SK-N-SH (cell line): Measurements from ENCODE around the gene NOL4L. TPM values are rescaled to one million over a fixed set of nuclear protein-coding genes. Genes with fewer than 3 reads are reported as not detected.

Experiments
- CTCF ChIA-PET: fragments of 300-600, 350-600 bp; formaldehyde crosslinking; extraction: SDS; loops from one replicate; lab custom pipeline; 2021; lab: Yijun Ruan, JAX
- POLR2A ChIA-PET: fragments of 350-600 bp; sonication (Branson Sonifier 250); formaldehyde crosslinking; extraction: SDS; loops from one replicate; lab custom pipeline; 2020; ENCODE audit warnings: antibody characterized with exemption, inconsistent platforms; lab: Yijun Ruan, JAX
- DNase-seq: peaks from one replicate; pipeline ENCODE4 v3.0.0; 2012
- H2AFZ ChIP-seq: fragments of 200-600 bp; sonication (generic); 2 replicates; pipeline ENCODE4 v1.8.1; 2016; ENCODE audit warnings: antibody characterized with exemption, mild to moderate bottlenecking, low read depth
- H3F3A ChIP-seq: fragments of 200-600 bp; sonication (generic); replicated peaks from 2 replicates; pipeline ENCODE3; 2016; ENCODE audit warnings: antibody characterized with exemption, mild to moderate bottlenecking; ENCODE audit not compliant: insufficient read depth
- H3K27ac ChIP-seq, 2 experiments: fragments of 200-500 bp in 1 of 2; fragments of 200-600 bp in 1 of 2; sonication (Bioruptor generic) in 1 of 2; sonication (generic), shearing (Covaris generic) in 1 of 2; 2 replicates each; pipeline versions ENCODE4 v1.5.1 to v1.6.1; 2014 to 2016; ENCODE audit warnings: low read depth in 2 of 2, inconsistent platforms in 1 of 2, low read length in 1 of 2, mild to moderate bottlenecking in 1 of 2, mixed read lengths in 1 of 2
- H3K27me3 ChIP-seq: fragments of 200-600 bp; sonication (generic), shearing (Covaris generic); 2 replicates; pipeline ENCODE4 v1.6.1; 2016; ENCODE audit warnings: mixed run types; ENCODE audit not compliant: insufficient read depth
- H3K36me3 ChIP-seq, 2 experiments: fragments of 200-500 bp in 1 of 2; fragments of 200-600 bp in 1 of 2; sonication (Bioruptor generic) in 1 of 2; sonication (generic) in 1 of 2; replicated peaks in 1 of 2; 2 replicates each; pipeline versions ENCODE3 to v1.5.1; 2014 to 2016; ENCODE audit warnings: low read length in 1 of 2, mild to moderate bottlenecking in 1 of 2; ENCODE audit not compliant: insufficient read depth in 2 of 2, control insufficient read depth in 1 of 2
- H3K4me1 ChIP-seq, 2 experiments: fragments of 200-500 bp in 1 of 2; fragments of 200-600 bp in 1 of 2; sonication (Bioruptor generic) in 1 of 2; sonication (generic), shearing (Covaris generic) in 1 of 2; 2 replicates each; pipeline versions ENCODE4 v1.5.1 to v1.6.1; 2014 to 2016; ENCODE audit warnings: low read depth in 1 of 2, low read length in 1 of 2, mixed run types in 1 of 2; ENCODE audit not compliant: insufficient read depth in 2 of 2, control insufficient read depth in 1 of 2
- H3K4me2 ChIP-seq: fragments of 200-600 bp; sonication (generic), shearing (Covaris generic); 2 replicates; pipeline ENCODE4 v1.6.1; 2017; ENCODE audit warnings: mixed run types
- H3K4me3 ChIP-seq, 2 experiments: fragments of 200-500 bp in 1 of 2; fragments of 200-600 bp in 1 of 2; sonication (Bioruptor generic) in 1 of 2; sonication (generic), shearing (Covaris generic) in 1 of 2; 2 replicates each; pipeline versions ENCODE4 v1.5.1 to v1.8.1; 2014 to 2016; ENCODE audit warnings: low read depth in 2 of 2, inconsistent platforms in 1 of 2, low read length in 1 of 2, mild to moderate bottlenecking in 1 of 2, mixed read lengths in 1 of 2, moderate library complexity in 1 of 2
- H3K79me2 ChIP-seq: fragments of 200-600 bp; sonication (generic); 2 replicates; pipeline ENCODE4 v1.8.1; 2017; ENCODE audit warnings: mild to moderate bottlenecking; ENCODE audit not compliant: insufficient read depth
- H3K9ac ChIP-seq: fragments of 200-600 bp; sonication (generic); 2 replicates; pipeline ENCODE4 v1.6.1; 2017; ENCODE audit warnings: mixed run types
- H3K9me2 ChIP-seq: fragments of 200-600 bp; sonication (generic); 2 replicates; pipeline ENCODE4 v1.6.1; 2017; ENCODE audit warnings: mixed run types
- H3K9me3 ChIP-seq: fragments of 200-600 bp; sonication (generic); 2 replicates; pipeline ENCODE4 v1.6.1; 2017; ENCODE audit warnings: mixed run types, mild to moderate bottlenecking, moderate library complexity
- H4K20me1 ChIP-seq: fragments of 200-600 bp; sonication (generic); 2 replicates; pipeline ENCODE4 v1.6.1; 2017; ENCODE audit warnings: mild to moderate bottlenecking, mixed run types; ENCODE audit not compliant: insufficient read depth
- CTCF ChIP-seq: fragments of 200-600 bp; sonication (generic); IDR thresholded peaks from 2 replicates; pipeline ENCODE4 v1.6.1; 2017; ENCODE audit warnings: antibody characterized with exemption, mild to moderate bottlenecking, moderate library complexity
- ELF1 ChIP-seq: IDR thresholded peaks from 2 replicates; pipeline ENCODE4 v1.4.0; 2012
- EP300 ChIP-seq, 2 experiments: IDR thresholded peaks; 2 replicates each; pipeline versions ENCODE4 v1.4.0 to v1.6.1; 2012; ENCODE audit warnings: borderline replicate concordance in 1 of 2, low read depth in 1 of 2, low read length in 1 of 2
- FOXM1 ChIP-seq: IDR thresholded peaks from 2 replicates; pipeline ENCODE4 v1.4.0; 2012; ENCODE audit warnings: low read depth, mild to moderate bottlenecking
- GABPA ChIP-seq: IDR thresholded peaks from 2 replicates; pipeline ENCODE4 v1.4.0; 2012; ENCODE audit warnings: low read depth, mild to moderate bottlenecking
- MAX ChIP-seq: IDR thresholded peaks from 2 replicates; pipeline ENCODE4 v1.4.0; 2012; ENCODE audit warnings: low read depth
- NFIC ChIP-seq: IDR thresholded peaks from 2 replicates; pipeline ENCODE4 v1.4.0; 2012; ENCODE audit warnings: borderline replicate concordance
- NRF1 ChIP-seq: IDR thresholded peaks from 2 replicates; pipeline ENCODE4 v1.6.1; 2012; ENCODE audit warnings: low read depth, mild to moderate bottlenecking, low read length
- PBX3 ChIP-seq: IDR thresholded peaks from 2 replicates; pipeline ENCODE4; 2012
- POLR2AphosphoS5 ChIP-seq: IDR thresholded peaks from 2 replicates; pipeline ENCODE4 v1.6.1; 2012; ENCODE audit warnings: low read depth, low read length
- RFX5 ChIP-seq: IDR thresholded peaks from 2 replicates; pipeline ENCODE4 v1.6.1; 2012; ENCODE audit warnings: mild to moderate bottlenecking, improper control_type of control experiment, low read length
- SIN3A ChIP-seq: IDR thresholded peaks from 2 replicates; pipeline ENCODE4 v1.6.1; 2012; ENCODE audit warnings: low read depth, mild to moderate bottlenecking, low read length, moderate library complexity, borderline replicate concordance
- TAF1 ChIP-seq: IDR thresholded peaks from 2 replicates; pipeline ENCODE4 v1.6.1; 2012; ENCODE audit warnings: low read depth, mild to moderate bottlenecking, low read length, moderate library complexity, borderline replicate concordance
- TEAD4 ChIP-seq: IDR thresholded peaks from 2 replicates; pipeline ENCODE4 v1.4.0; 2012; ENCODE audit warnings: mild to moderate bottlenecking, borderline replicate concordance; ENCODE audit not compliant: insufficient read depth
- USF1 ChIP-seq: IDR thresholded peaks from 2 replicates; pipeline ENCODE4 v1.4.0; 2012; ENCODE audit warnings: low read depth, borderline replicate concordance
- YY1 ChIP-seq: IDR thresholded peaks from 2 replicates; pipeline ENCODE4 v1.4.0; 2012; ENCODE audit warnings: low read depth, mild to moderate bottlenecking
- WGBS: methylation state at CpG from one replicate; pipeline ENCODE4 v1.1.6; 2017; ENCODE audit warnings: low lambda C conversion rate; 5-methylcytosine and 5-hydroxymethylcytosine counted together
- polyA plus RNA-seq, 3 experiments: library from polyadenylated mRNA; depleted of rRNA; stranded (reverse); fragments of >200 nt; gene quantifications; 2 replicates each; pipeline ENCODE4 v1.2.3, GENCODE V29; 2012

Gene NOL4L
- polyA plus RNA-seq, 1 of the 3 experiments (the other 2 are of a cell fraction), result 14.3 TPM

GRCh38 chr20:32397567-32398084 is 187.5 kb downstream of the NOL4L start:
- TF ChIP-seq RFX5 (no peak), NRF1 (no peak), TEAD4 (no peak), GABPA (no peak), NFIC (no peak), PBX3 (no peak), CTCF (no peak), POLR2AphosphoS5 (no peak), FOXM1 (no peak), SIN3A (no peak)
- no peak for DNase-seq
- no peak overlapping the region for H2AFZ ChIP-seq

GRCh38 chr20:32396646-32397160 is 188.4 kb downstream of the NOL4L start:
- 0 out of 4 replicates have a peak overlapping the region, but pooled peaks of 1 of the 2 experiments have one; percentile 3 for H3K27ac ChIP-seq
- peaks cover 99% of the 10 kb centered on the region for H3K79me2 ChIP-seq
- no peaks in the 10 kb centered on the region for H3K9me2 ChIP-seq
- WGBS, result 83% methylated on average over 3 of the region's 3 CpGs
- no peak overlapping the region for H2AFZ ChIP-seq
- no peaks in the 10 kb centered on the region; a peak in 2 of 4 replicates for H3K4me1 ChIP-seq
- H3K4me3 ChIP-seq, result no peak overlapping the region
- H3K9ac ChIP-seq, result no peak overlapping the region
- H3F3A ChIP-seq, result peaks cover 12% of the 10 kb centered on the region
- no peak overlapping the region for H3K4me2 ChIP-seq
- TF ChIP-seq MAX (no peak), USF1 (no peak), TAF1 (no peak), YY1 (no peak), EP300 (IDR thresholded peaks at IDR 0.05; ENCODE audit: borderline replicate concordance in 1 of 2, low read depth in 1 of 2, low read length in 1 of 2) (no peak), ELF1 (no peak), SIN3A (no peak)
- ChIA-PET POLR2A (interaction anchor here (0.7 kb wide), 1 partner anchor 19 kb away, joined by 3 read pairs; no protein-coding TSS in a partner anchor), CTCF (interaction anchor here (0.9 kb wide), 1 partner anchor 33 kb away, joined by 3 read pairs; no protein-coding TSS in a partner anchor)
- no peak for DNase-seq
- no peaks in the 10 kb centered on the region for H3K9me3 ChIP-seq
- H3K36me3 ChIP-seq, result peaks cover 7 to 10% of the 10 kb centered on the region in 2 experiments
- H4K20me1 ChIP-seq, result peaks cover 55% of the 10 kb centered on the region
- no peaks in the 10 kb centered on the region for H3K27me3 ChIP-seq

More at GRCh38 chr20:32397567-32398084, 187.5 kb downstream of the NOL4L start:
- no peak overlapping the region for H3K27ac ChIP-seq
- WGBS, result 95% methylated on average over 11 of the region's 11 CpGs
- H3K9me2 ChIP-seq, result no peaks in the 10 kb centered on the region
- no peaks in the 10 kb centered on the region for H3K27me3 ChIP-seq
- peaks cover 4 to 10% of the 10 kb centered on the region in 2 experiments for H3K36me3 ChIP-seq
- peaks cover 47% of the 10 kb centered on the region for H4K20me1 ChIP-seq
- H3K4me3 ChIP-seq, result no peak overlapping the region
- H3K4me2 ChIP-seq, result no peak overlapping the region
- H3K79me2 ChIP-seq, result peaks cover 99% of the 10 kb centered on the region
- H3K9ac ChIP-seq, result no peak overlapping the region
- no peaks in the 10 kb centered on the region; a peak in 2 of 4 replicates for H3K4me1 ChIP-seq
- H3K9me3 ChIP-seq, result no peaks in the 10 kb centered on the region
- peaks cover 16% of the 10 kb centered on the region for H3F3A ChIP-seq
- ChIA-PET POLR2A (no interaction called here), CTCF (no interaction called here)
